BJ (cell line): ENCODE results near the gene CMPK2. TPM values are rescaled to one million over a fixed set of nuclear protein-coding genes. Genes with fewer than 3 reads are reported as not detected.
"Not testable (repeated sequence)": the region's sequence is repeated elsewhere in the genome, so short reads cannot be mapped to it uniquely, and the experiment has no call there.

Experiments used
- CTCF ChIA-PET: fragments of 350-600 bp; formaldehyde crosslinking; extraction: SDS; loops from one replicate; lab custom pipeline; 2021; ENCODE audit warnings: antibody characterized with exemption, inconsistent platforms; lab: Yijun Ruan, JAX
- POLR2A ChIA-PET: fragments of 300-600 bp; sonication (Branson Sonifier 250); formaldehyde crosslinking; extraction: SDS; loops from one replicate; lab custom pipeline; 2021; ENCODE audit warnings: antibody characterized with exemption; lab: Charles Lee
- DNase-seq: peaks from one replicate; pipeline ENCODE4 v3.0.0-alpha.2; 2011; ENCODE audit warnings: low read depth
- H3K27me3 ChIP-seq: 2 replicates; pipeline ENCODE4 v1.6.0; 2011; ENCODE audit warnings: low read length; ENCODE audit not compliant: control insufficient read depth, insufficient read depth
- H3K36me3 ChIP-seq: 2 replicates; pipeline ENCODE4 v1.5.1; 2011; ENCODE audit warnings: low read length; ENCODE audit not compliant: control insufficient read depth, insufficient read depth
- H3K4me3 ChIP-seq: 2 replicates; pipeline ENCODE4 v1.5.1; 2011; ENCODE audit warnings: low read depth, mild to moderate bottlenecking, control low read depth, low read length
- CTCF ChIP-seq: IDR thresholded peaks from 2 replicates; pipeline ENCODE4 v1.5.1; 2011; ENCODE audit warnings: low read depth, mild to moderate bottlenecking, control low read depth, inconsistent platforms, low read length, moderate library complexity; ENCODE audit not compliant: insufficient read depth
- polyA plus RNA-seq: library from polyadenylated mRNA; depleted of rRNA; stranded (reverse); fragments of >200 nt; gene quantifications from 2 replicates; pipeline ENCODE4 v1.2.3, GENCODE V29; 2011

CMPK2 gene
- polyA plus RNA-seq, 1 experiment = 0.66 TPM

- H3K36me3 ChIP-seq = no peaks in the 10 kb centered on the region
- no peak for TF ChIP-seq CTCF
- peaks cover 2% of the 10 kb centered on the region; the same call in 1 of the 2 replicates for H3K27me3 ChIP-seq
- ChIA-PET POLR2A (no interaction called here), CTCF (no interaction called here)
- no peak for DNase-seq
- no peak overlapping the region for H3K4me3 ChIP-seq
Measured at GRCh38 chr2:6911721-6912120, 46.0 kb upstream of the CMPK2 start.

GRCh38 chr2:6909431-6910385, 44.0 kb upstream of the CMPK2 start:
- no peak overlapping the region for H3K4me3 ChIP-seq
- TF ChIP-seq CTCF = no peak
- no peaks in the 10 kb centered on the region for H3K36me3 ChIP-seq
- no peak for DNase-seq
- POLR2A ChIA-PET = no interaction called here
- H3K27me3 ChIP-seq = peaks cover 2% of the 10 kb centered on the region; the same call in 1 of the 2 replicates
- CTCF ChIA-PET = no interaction called here

- Histone ChIP-seq H3K36me3 (no peaks in the 10 kb centered on the region), H3K27me3 (no peaks in the 10 kb centered on the region), H3K4me3 (no peak overlapping the region)
- DNase-seq = no peak
- ChIA-PET CTCF (interaction anchor here (0.6 kb wide), 1 partner anchor 30 kb away, joined by 3 read pairs; no protein-coding TSS in a partner anchor), POLR2A (no interaction called here)
- no peak for TF ChIP-seq CTCF
Measured at GRCh38 chr2:6908291-6908690, 42.6 kb upstream of the CMPK2 start.

- CTCF ChIA-PET = interaction anchor here (0.9 to 2.4 kb wide), 3 partner anchors 8 to 11 kb away, joined by 3 to 10 read pairs (median 9); partner anchors contain the start of gene RNF144A
- H3K36me3 ChIP-seq = no peaks in the 10 kb centered on the region
- POLR2A ChIA-PET = no interaction called here
- H3K27me3 ChIP-seq = no peaks in the 10 kb centered on the region
- no peak overlapping the region for H3K4me3 ChIP-seq
- DNase-seq = no peak
- no peak for TF ChIP-seq CTCF
Measured at GRCh38 chr2:6906165-6906741, 40.5 kb upstream of the CMPK2 start.

GRCh38 chr2:6905668-6906067, 40.0 kb upstream of the CMPK2 start:
- no peaks in the 10 kb centered on the region for H3K27me3 ChIP-seq
- no peaks in the 10 kb centered on the region for H3K36me3 ChIP-seq
- CTCF ChIA-PET = interaction anchor here (0.9 to 2.4 kb wide), 3 partner anchors 9 to 11 kb away, joined by 3 to 10 read pairs (median 9); partner anchors contain the start of gene RNF144A
- TF ChIP-seq CTCF = no peak
- no peak overlapping the region for H3K4me3 ChIP-seq
- no peak for DNase-seq
- POLR2A ChIA-PET = no interaction called here

DNA sequence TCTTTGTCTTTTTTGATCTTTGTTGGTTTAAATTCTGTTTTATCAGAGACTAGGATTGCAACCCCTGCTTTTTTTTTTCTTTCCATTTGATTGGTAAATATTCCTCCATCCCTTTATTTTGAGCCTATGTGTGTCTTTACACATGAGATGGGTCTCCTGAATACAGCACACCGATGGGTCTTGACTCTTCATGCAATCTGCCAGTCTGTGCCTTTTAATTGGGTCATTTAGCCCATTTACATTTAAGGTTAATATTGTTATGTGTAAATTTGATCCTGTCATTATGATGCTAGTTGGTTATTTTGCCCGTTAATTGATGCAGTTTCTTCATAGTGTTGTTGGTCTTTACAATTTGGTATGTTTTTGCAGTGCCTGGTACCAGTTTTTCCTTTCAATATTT, 36.9 kb upstream of the CMPK2 start:
- H3K27me3 ChIP-seq, H3K36me3 ChIP-seq, H3K4me3 ChIP-seq, DNase-seq, POLR2A ChIA-PET: not testable (repeated sequence)
- CTCF ChIA-PET = interaction anchor here (0.7 to 0.8 kb wide), 2 partner anchors 10 to 14 kb away, joined by 3 to 4 read pairs; no protein-coding TSS in a partner anchor
